KOPT-K1 (cell line): Measurements from ENCODE around the gene ARSD.
"Not testable (repeated sequence)": the region's sequence is repeated elsewhere in the genome, so short reads cannot be mapped to it uniquely, and the experiment has no call there.

ENCODE experiments used
- H3K27ac ChIP-seq: fragments of 200-600 bp; sonication (generic); 2 replicates; pipeline ENCODE4 v1.5.1; 2016; ENCODE audit warnings: antibody characterized with exemption, mild to moderate bottlenecking, low read depth, low read length; ENCODE audit not compliant: poor library complexity, severe bottlenecking
- H3K36me3 ChIP-seq: fragments of 200-600 bp; sonication (generic); 2 replicates; pipeline ENCODE4 v1.5.1; 2017; ENCODE audit warnings: antibody characterized with exemption, mild to moderate bottlenecking, low read length, moderate library complexity; ENCODE audit not compliant: insufficient read depth
- H3K9me3 ChIP-seq: fragments of 200-600 bp; sonication (generic); 2 replicates; pipeline ENCODE4 v1.5.1; 2017; ENCODE audit warnings: antibody characterized with exemption, low read length, mild to moderate bottlenecking; ENCODE audit not compliant: insufficient read depth, poor library complexity, severe bottlenecking

ARSD gene

GRCh38 chrX:2958199-2958598, 29.1 kb upstream of the ARSD start:
- H3K27ac ChIP-seq = no peak overlapping the region

GRCh38 chrX:2955838-2956237, 26.7 kb upstream of the ARSD start:
- Histone ChIP-seq H3K36me3 (no peaks in the 10 kb centered on the region), H3K27ac (no peak overlapping the region), H3K9me3 (no peaks in the 10 kb centered on the region)

More at GRCh38 chrX:2958199-2958598, 29.1 kb upstream of the ARSD start:
- Histone ChIP-seq H3K36me3 (no peaks in the 10 kb centered on the region), H3K9me3 (no peaks in the 10 kb centered on the region)

DNA sequence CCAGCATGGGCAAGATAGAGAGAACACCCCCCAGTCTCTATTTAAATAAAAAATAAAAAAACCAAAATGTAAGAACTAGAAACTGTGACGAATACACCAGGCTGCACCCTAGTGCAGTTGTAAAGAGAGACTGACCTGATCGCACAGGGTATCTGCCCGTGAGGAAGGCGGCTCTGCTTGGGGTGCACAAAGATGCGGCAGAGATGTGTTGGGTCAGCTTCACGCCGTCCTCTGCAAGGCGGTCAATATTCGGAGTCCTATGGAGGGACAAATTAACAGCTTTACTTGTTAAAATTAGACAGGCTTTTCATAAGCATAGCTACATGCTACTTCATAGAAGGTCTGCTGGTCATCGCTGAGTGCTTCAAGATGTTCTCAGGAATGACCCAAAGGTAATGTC, 26.1 kb upstream of the ARSD start:
- no peaks in the 10 kb centered on the region for H3K36me3 ChIP-seq
- no peak overlapping the region for H3K27ac ChIP-seq
- H3K9me3 ChIP-seq = no peaks in the 10 kb centered on the region

DNA sequence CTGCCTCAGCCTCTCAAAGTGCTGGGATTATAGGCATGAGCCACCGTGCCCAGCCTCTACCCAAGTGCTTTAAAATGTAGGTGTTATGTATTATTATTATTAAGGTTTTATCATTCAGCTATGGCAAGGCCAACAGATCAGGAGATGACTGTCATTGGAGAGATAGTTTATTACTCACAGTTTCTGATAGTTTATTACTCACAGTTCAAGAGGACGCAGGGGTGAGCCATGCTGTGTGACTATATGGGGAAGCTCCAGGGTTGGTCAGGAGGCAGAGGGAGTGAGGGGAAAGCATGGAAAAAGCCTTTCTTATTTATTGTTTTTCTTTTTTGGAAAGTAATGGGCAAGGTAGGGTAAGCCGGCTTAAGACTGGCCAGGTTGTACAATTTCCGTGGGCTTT, 25.4 kb upstream of the ARSD start:
- Histone ChIP-seq H3K36me3 (no peaks in the 10 kb centered on the region), H3K27ac (no peak overlapping the region), H3K9me3 (no peaks in the 10 kb centered on the region)

DNA sequence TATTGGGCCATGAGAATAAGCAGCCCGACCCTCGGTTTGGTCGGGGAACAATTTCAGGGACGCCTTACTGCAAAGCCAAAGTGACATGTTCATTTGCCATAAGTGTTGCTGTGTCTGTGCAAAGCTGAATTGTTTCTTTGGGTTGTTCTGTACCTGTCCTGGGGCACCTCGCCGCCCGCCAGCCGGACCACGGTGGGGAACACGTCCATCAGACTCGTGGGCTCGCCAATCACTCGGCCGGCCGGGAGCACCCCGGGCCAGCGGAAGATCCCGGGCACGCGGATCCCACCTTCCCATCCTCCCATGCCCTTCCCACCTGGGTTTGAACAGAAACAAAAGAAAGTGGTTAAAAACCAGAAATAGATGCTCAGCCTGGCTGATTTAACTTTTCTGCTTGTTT, 8.8 kb upstream of the ARSD start:
- not testable (repeated sequence) for H3K36me3 ChIP-seq, H3K9me3 ChIP-seq, H3K27ac ChIP-seq

DNA sequence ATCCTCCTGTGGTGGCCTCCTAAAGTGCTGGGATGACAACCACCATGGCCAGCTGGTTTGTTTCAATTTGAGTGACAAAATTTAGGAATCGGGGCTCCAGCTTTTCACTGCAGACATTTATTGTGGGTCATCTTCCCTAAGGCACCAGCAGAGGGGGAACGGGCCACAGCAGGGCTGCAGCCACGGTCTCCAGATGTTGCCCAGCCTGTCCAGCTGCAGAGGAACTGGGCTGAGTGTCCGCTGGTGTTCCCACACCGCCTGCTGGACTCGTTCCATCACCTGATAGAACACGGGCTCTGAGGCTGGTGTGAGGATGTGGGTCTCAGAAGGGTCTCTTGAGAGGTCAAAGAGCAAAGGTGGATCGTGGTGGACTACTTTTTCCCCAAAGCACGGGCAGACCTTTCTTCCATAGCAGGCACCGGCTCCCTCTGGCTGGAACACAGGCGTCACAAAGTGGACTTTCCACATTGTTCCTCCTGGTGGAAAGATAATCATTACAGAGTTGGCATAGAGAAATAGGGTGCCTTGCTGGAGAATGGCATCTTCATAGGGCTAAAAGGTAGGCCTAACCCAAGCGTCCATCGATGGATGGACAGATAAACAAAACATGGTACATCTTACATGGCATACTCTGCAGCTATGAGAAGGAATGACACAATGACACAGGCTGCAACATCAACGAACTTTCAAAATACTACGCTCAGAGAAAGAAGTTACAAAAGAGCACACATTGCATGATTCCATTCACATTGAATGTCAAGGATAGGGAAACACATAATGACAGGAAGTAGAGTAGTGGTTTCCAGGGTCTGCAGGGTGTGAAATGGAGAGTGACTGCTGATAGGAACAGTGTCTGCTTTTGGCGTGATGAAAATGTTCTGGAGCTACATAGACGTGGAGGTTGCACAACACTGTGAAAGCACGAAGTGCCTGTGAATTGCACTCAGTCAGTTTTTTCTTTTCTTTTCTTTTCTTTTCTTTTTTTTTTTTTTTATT, 5.9 kb upstream of the ARSD start:
- no peak overlapping the region for H3K27ac ChIP-seq
- H3K9me3 ChIP-seq = no peaks in the 10 kb centered on the region
- H3K36me3 ChIP-seq = no peaks in the 10 kb centered on the region

GRCh38 chrX:2933125-2933900, 4.2 kb upstream of the ARSD start:
- Histone ChIP-seq H3K9me3 (no peaks in the 10 kb centered on the region), H3K27ac (no peak overlapping the region), H3K36me3 (no peaks in the 10 kb centered on the region)

GRCh38 chrX:2931612-2932011, 2.5 kb upstream of the ARSD start:
- H3K27ac ChIP-seq = no peak overlapping the region
- no peaks in the 10 kb centered on the region for H3K9me3 ChIP-seq
- H3K36me3 ChIP-seq = no peaks in the 10 kb centered on the region

GRCh38 chrX:2931155-2931554, 2.0 kb upstream of the ARSD start:
- H3K9me3 ChIP-seq = no peaks in the 10 kb centered on the region
- H3K36me3 ChIP-seq = no peaks in the 10 kb centered on the region
- no peak overlapping the region for H3K27ac ChIP-seq

- Histone ChIP-seq H3K27ac (no peak overlapping the region), H3K9me3 (no peaks in the 10 kb centered on the region), H3K36me3 (no peaks in the 10 kb centered on the region)
Measured at GRCh38 chrX:2928191-2928582, 952 bp downstream of the ARSD start.

DNA sequence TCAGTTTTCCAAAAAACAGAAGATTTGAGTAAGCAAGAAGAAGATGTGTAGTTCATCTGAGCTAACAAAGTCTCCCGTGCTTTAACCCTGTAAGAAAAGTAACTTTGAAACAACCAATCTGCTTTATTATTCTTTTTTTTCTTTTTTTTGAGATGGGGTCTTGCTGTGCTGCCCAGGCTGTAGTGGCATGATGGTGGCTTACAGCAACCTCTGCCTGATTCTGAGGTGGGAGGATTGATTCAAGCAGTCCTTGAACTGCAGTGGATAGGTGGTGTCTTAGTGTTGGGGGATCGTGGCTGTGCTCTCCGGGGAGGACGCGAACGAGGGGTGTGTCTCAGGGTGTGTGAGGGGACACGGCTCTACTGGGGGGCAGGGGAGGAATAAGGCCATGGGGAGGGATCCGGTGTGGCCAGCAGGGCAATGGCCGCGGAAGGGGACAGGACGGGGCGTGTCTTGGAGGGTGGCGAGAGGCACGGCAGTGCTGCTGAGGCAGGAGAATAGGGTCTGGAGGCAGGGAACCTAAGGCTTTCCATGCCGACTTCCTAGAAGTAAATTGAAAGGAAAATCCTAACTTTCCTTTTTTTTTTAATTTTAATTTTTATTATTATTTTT, 2.4 kb downstream of the ARSD start:
- H3K9me3 ChIP-seq = no peaks in the 10 kb centered on the region
- H3K36me3 ChIP-seq = no peaks in the 10 kb centered on the region
- no peak overlapping the region for H3K27ac ChIP-seq

DNA sequence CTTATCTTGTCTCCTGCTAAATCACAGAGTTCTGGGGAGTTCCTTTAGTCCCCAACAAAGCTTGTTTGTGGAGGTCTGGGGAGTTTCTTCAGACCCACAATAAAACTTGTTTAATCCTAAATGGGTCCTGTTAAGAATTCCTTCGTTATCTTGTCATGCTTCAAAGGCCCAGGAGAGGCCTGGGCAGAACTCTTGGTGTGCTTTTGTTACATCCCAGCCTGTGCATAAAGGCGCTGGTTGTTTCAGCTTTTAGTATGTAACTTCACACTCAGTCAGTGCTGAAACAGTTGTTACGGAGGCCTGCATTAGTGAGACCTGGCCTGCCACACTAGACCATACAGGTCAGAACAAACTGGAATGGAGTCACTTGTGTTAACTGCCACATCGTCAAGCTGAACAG, 2.9 kb downstream of the ARSD start:
- H3K36me3 ChIP-seq, H3K9me3 ChIP-seq, H3K27ac ChIP-seq: not testable (repeated sequence)

- H3K36me3 ChIP-seq = no peaks in the 10 kb centered on the region
- no peak overlapping the region for H3K27ac ChIP-seq
- H3K9me3 ChIP-seq = no peaks in the 10 kb centered on the region
Measured at GRCh38 chrX:2924151-2924550, 5.0 kb downstream of the ARSD start.

DNA sequence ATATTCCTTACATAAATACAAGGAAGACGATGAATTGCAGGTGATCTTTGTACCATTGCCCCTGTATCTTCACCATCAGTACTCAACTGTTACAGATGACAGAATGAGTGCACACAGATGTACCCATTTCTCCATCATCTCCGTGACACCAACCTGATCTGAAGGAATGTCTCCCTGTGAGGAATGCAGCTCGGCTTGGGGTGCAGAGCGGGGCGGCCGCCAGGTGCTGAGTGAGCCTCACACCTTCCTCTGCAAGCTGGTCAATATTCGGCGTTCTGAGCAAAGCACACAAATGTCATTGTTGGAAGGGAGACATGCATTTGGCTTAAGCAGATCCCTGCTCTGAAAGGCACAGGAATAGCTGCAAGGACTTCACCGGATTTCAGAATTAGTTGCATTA, 7.4 kb downstream of the ARSD start:
- Histone ChIP-seq H3K9me3 (no peaks in the 10 kb centered on the region), H3K27ac (no peak overlapping the region), H3K36me3 (no peaks in the 10 kb centered on the region)

DNA sequence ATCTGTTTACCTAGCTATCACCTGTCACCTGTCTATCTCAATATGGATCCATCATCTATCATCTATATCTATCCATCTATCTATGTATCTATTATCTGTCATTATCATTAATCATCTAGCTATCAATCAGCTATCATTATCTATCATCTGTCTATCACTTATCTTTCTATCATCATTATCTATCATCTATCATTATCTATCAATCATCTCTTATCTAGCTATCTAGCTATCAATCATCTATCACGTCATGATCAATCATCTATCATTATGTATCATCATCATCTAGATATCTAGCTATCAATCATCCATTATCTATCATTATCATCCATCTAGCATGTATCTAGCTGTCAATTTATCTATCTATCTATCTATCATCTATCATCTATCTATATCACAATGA, 7.9 kb downstream of the ARSD start:
- H3K27ac ChIP-seq = no peak overlapping the region
- H3K36me3 ChIP-seq = no peaks in the 10 kb centered on the region
- no peaks in the 10 kb centered on the region for H3K9me3 ChIP-seq
